HG03280 (cell line): ENCODE results near the gene CCDC12.

Experiments used
- ATAC-seq: cut with Tn5 transposase; IDR thresholded peaks from one replicate; pipeline ENCODE4 v1.9.1; 2021; ENCODE audit warnings: mild to moderate bottlenecking, moderate library complexity; ENCODE audit not compliant: unreplicated experiment

The CCDC12 gene

DNA sequence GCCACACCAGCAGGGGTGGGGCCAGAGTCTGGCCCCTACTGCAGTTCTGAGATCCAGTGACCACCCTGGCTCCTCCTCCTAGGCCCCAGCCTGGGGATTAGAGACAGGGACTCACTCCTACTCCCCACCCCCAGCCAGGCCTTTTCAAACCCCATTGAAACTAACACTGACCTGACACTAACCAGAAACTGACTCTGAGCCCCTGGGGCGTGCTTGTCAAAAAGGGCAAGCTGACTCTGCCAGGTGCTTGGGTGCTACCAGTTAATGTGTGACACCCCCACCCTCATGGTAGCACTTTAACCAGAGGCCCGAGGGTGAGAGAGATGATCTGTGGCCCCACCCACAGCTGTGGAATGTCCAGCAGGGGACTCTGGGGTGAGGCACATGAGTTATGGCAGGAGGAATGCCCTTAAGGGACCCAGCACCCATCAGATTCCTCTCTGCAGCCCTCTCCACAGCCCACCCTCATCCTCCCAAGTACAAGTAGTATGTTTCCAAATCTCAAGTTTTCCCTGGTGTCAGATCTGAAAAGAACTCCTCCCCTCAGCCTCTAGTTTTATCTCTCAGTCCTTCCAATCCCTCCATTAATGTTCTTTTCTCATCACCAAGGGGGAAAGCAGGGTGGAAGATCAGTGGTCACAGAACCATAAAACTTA, 97.6 kb downstream of the CCDC12 start:
- no peak for ATAC-seq

DNA sequence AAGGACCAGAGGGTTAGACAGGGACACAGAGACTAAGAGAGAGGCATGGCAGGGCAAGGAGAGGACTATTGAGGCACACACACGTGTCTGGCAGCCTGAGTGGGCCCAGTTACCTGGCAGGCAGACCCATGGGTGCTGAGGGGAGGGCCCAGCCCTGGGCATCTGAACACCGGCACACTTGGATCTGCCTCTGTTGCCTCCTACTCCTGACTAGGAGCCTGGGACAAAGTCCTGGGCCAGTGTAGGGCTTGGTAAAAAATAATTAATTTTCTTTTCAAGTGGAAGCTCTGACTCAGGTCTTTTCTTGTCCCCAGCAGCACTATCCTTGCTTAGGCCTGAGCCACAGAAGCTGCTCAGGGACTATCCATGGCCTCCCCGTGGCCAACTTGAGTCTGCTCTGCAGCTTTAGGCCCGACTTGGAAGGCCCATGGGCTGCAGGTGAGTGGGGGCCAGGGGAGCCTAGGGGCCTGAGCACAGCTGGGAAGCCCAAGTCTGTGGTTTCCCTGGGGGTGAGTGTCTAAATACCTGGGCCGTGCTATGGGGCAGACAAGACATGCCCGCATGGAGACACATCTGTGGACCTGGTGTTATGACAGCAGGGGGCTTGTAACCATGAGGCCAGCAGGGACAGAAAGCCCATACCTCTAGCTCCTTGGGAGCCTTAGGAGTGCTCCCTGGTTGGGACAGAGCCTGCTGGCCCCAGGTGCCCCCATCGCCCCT, 99.0 kb downstream of the CCDC12 start, which contains the start of gene PTH1R:
PTH1R (plus strand) TSS at position 316 of the 720 bp plus-strand sequence. CDS start 5,839 bp downstream, outside the sequence.
- ATAC-seq, result no peak

DNA sequence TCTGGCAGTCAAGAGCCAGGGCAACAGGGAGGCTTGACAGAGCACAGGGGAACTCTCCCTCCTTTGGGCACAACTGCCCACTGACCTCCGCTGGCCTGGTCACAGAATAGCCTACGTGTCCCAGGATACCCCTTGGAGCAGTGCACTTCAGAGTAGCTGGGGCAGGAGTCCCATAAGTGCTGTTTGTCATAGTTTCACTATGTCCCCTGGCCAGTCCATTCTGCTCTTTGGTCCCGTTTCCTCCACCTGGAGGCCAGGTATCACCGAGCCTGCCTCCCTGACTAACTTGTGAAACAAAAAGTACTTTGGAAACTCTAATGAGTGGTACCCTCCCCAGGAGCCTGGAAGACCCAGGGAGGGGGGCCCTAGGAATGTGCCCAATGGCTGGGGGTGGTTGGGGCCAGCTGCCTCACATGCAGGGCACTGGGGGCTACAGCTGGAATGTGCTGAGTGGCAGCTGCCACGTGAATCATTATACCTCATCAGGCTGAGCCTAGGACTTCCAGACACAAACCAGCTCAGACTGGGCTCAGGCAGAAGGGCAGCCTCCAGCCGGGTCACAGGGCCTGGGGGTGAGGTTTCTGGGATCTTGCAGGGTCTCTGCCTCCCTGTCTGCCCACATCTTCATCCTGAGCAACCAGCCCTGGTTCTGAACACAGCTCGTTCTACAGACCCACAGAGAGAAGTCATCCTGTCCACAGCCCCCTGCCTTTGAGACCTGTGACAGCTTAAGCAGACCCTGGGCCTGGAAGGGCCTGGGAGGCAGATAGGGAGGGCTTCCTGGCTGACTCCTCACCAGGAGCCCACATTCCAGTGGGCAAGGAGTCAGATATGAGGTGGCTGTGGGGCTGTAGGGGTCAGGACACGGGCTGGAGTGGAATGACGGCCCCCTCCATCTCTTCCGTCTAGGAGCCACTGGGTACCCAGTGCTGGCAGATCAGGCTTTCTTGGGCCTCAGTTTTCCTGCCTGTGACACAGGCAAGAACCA, 99.9 kb downstream of the CCDC12 start:
- no peak for ATAC-seq

- no peak for ATAC-seq
Observed at GRCh38 chr3:46875560-46875959, 101.0 kb downstream of the CCDC12 start.

- no peak for ATAC-seq
Observed at GRCh38 chr3:46874430-46874829, 102.1 kb downstream of the CCDC12 start.

- ATAC-seq, result no peak
Observed at GRCh38 chr3:46873521-46873920, 103.0 kb downstream of the CCDC12 start.
